HL-60 (cell line): Measurements from ENCODE around the gene NRXN3.

Experiments used
- DNase-seq, 2 experiments: peaks; one replicate each; pipeline ENCODE4 v3.0.0-alpha.2; 2010 to 2020; ENCODE audit warnings: low read depth in 1 of 2, low spot score in 1 of 2
- H3K27ac ChIP-seq: fragments of 250-450 bp; sonication (Bioruptor Pico); replicated peaks from 2 replicates; pipeline ENCODE4 v1.5.1; 2020; ENCODE audit warnings: mild to moderate bottlenecking, moderate library complexity
- H3K27me3 ChIP-seq: fragments of 250-450 bp; sonication (Bioruptor Pico); 2 replicates; pipeline ENCODE4 v1.5.1; 2021; ENCODE audit warnings: mild to moderate bottlenecking, moderate library complexity; ENCODE audit not compliant: insufficient read depth, poor library complexity, severe bottlenecking
- H3K4me3 ChIP-seq: replicated peaks from 2 replicates; pipeline ENCODE4 v1.5.1; 2011; ENCODE audit warnings: mild to moderate bottlenecking, control low read depth, low read length; ENCODE audit not compliant: insufficient read depth
- CTCF ChIP-seq: IDR thresholded peaks from one replicate; pipeline ENCODE4 v1.5.1; 2011; ENCODE audit warnings: low read length, control low read depth, inconsistent platforms; ENCODE audit not compliant: insufficient read depth
- GABPA ChIP-seq: IDR thresholded peaks from 2 replicates; pipeline ENCODE4 v1.6.1; 2012; ENCODE audit warnings: low read depth
- POLR2AphosphoS5 ChIP-seq: IDR thresholded peaks from 2 replicates; pipeline ENCODE4 v1.6.1; 2012; ENCODE audit warnings: low read depth
- SPI1 ChIP-seq: IDR thresholded peaks from 2 replicates; pipeline ENCODE4 v1.6.1; 2012; ENCODE audit warnings: low read depth, mild to moderate bottlenecking, borderline replicate concordance
- TF ChIP-seq, protein P1 (sequence below): IDR thresholded peaks from 2 replicates; pipeline ENCODE4 v1.6.1; 2012; ENCODE audit warnings: low read depth; ENCODE audit not compliant: insufficient replicate concordance

NRXN3 gene

GRCh38 chr14:79758985-79759384 is 1588.8 kb downstream of the NRXN3 start:
- TF ChIP-seq, protein P1, sequence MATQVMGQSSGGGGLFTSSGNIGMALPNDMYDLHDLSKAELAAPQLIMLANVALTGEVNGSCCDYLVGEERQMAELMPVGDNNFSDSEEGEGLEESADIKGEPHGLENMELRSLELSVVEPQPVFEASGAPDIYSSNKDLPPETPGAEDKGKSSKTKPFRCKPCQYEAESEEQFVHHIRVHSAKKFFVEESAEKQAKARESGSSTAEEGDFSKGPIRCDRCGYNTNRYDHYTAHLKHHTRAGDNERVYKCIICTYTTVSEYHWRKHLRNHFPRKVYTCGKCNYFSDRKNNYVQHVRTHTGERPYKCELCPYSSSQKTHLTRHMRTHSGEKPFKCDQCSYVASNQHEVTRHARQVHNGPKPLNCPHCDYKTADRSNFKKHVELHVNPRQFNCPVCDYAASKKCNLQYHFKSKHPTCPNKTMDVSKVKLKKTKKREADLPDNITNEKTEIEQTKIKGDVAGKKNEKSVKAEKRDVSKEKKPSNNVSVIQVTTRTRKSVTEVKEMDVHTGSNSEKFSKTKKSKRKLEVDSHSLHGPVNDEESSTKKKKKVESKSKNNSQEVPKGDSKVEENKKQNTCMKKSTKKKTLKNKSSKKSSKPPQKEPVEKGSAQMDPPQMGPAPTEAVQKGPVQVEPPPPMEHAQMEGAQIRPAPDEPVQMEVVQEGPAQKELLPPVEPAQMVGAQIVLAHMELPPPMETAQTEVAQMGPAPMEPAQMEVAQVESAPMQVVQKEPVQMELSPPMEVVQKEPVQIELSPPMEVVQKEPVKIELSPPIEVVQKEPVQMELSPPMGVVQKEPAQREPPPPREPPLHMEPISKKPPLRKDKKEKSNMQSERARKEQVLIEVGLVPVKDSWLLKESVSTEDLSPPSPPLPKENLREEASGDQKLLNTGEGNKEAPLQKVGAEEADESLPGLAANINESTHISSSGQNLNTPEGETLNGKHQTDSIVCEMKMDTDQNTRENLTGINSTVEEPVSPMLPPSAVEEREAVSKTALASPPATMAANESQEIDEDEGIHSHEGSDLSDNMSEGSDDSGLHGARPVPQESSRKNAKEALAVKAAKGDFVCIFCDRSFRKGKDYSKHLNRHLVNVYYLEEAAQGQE: no peak
- no peak for TF ChIP-seq POLR2AphosphoS5
- no peak for TF ChIP-seq SPI1
- TF ChIP-seq CTCF: no peak
- no peak for TF ChIP-seq GABPA
- Histone ChIP-seq H3K4me3 (no peak overlapping the region), H3K27ac (no peak overlapping the region), H3K27me3 (no peaks in the 10 kb centered on the region)
- DNase-seq: no peak

DNA sequence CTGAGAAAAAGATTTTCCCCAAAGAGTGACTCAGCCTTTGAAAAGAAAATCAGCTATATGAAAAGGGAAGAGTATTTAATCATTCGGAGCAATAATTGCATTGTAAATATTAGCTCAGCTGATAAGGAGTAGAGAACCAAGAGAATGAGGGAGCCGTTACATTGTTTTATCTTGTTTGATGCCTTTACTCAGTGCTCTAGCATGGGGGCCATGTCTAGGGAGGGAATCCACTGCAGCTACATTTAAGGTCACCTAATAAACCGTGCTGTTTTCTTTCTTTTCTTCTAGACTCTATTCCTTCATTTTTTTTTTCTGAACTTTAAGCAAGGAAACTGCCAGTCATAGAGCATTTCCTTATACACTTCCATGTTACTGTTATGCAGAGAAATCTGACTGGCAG is 1594.2 kb downstream of the NRXN3 start:
- no peak for DNase-seq
- Histone ChIP-seq H3K27me3 (no peaks in the 10 kb centered on the region), H3K4me3 (no peak overlapping the region), H3K27ac (no peak overlapping the region)
- TF ChIP-seq GABPA (no peak), CTCF (no peak), SPI1 (no peak), POLR2AphosphoS5 (no peak)
- TF ChIP-seq, protein P1: no peak

DNA sequence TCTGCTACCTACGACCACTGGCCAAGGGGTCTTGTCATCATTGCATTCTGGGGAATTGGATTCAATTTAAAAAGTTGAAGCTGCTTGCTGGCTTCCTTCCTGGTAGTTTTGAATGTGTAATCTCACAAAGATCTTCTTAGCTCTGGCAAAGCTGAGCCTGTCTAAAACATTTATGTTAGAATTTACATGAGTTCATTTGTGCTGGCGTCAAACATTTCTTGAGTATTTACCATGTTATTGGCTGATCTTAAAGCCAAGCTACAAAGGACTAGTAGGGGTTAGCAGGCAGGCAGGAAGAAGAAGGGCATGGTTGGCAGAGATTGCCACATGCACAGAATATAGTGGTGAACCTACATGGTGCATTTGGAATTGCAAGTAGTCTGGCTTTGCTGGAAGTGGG is 1596.3 kb downstream of the NRXN3 start:
- TF ChIP-seq SPI1: no peak
- no peak for TF ChIP-seq CTCF
- TF ChIP-seq GABPA: no peak
- TF ChIP-seq, protein P1: no peak
- no peak for TF ChIP-seq POLR2AphosphoS5
- no peak for DNase-seq
- Histone ChIP-seq H3K27ac (no peak overlapping the region), H3K27me3 (no peaks in the 10 kb centered on the region), H3K4me3 (no peak overlapping the region)
